Measurements from ENCODE around the gene PITPNM3.

PITPNM3 gene

GRCh38 chr17:6461792-6462524, 94.4 kb downstream of the PITPNM3 start:
- no peak overlapping the region for H3K27ac ChIP-seq (ENCODE audit: low read length)
- no peak overlapping the region for H3K9ac ChIP-seq (ENCODE audit: low read length)
- H3K27me3 ChIP-seq (ENCODE audit: control insufficient read depth, insufficient read depth, low read length) = no peaks in the 10 kb centered on the region
- peaks cover 20% of the 10 kb centered on the region for H3K4me1 ChIP-seq (ENCODE audit: control insufficient read depth, low read depth, low read length)
- H3K4me3 ChIP-seq (ENCODE audit: low read length) = no peak overlapping the region
- no peaks in the 10 kb centered on the region for H3K36me3 ChIP-seq (ENCODE audit: control insufficient read depth, low read depth, low read length)
- no peaks in the 10 kb centered on the region for H3K9me3 ChIP-seq (ENCODE audit: control insufficient read depth, low read depth, low read length)

- no peaks in the 10 kb centered on the region for H3K36me3 ChIP-seq (ENCODE audit: control insufficient read depth, low read depth, low read length)
- no peak overlapping the region for H3K9ac ChIP-seq (ENCODE audit: low read length)
These were observed 95.1 kb downstream of the PITPNM3 start for GRCh38 chr17:6461246-6461645.

GRCh38 chr17:6460531-6461161, 95.7 kb downstream of the PITPNM3 start:
- H3K9me3 ChIP-seq (ENCODE audit: control insufficient read depth, low read depth, low read length) = no peaks in the 10 kb centered on the region
- no peak overlapping the region for H3K4me3 ChIP-seq (ENCODE audit: low read length)
- no peaks in the 10 kb centered on the region for H3K36me3 ChIP-seq (ENCODE audit: control insufficient read depth, low read depth, low read length)
- peaks cover 20% of the 10 kb centered on the region for H3K4me1 ChIP-seq (ENCODE audit: control insufficient read depth, low read depth, low read length)
- no peaks in the 10 kb centered on the region for H3K27me3 ChIP-seq (ENCODE audit: control insufficient read depth, insufficient read depth, low read length)
- no peak overlapping the region for H3K27ac ChIP-seq (ENCODE audit: low read length)
- no peak overlapping the region for H3K9ac ChIP-seq (ENCODE audit: low read length)

More at GRCh38 chr17:6461246-6461645, 95.1 kb downstream of the PITPNM3 start:
- H3K27me3 ChIP-seq (ENCODE audit: control insufficient read depth, insufficient read depth, low read length) = no peaks in the 10 kb centered on the region
- no peaks in the 10 kb centered on the region for H3K9me3 ChIP-seq (ENCODE audit: control insufficient read depth, low read depth, low read length)
- peaks cover 20% of the 10 kb centered on the region for H3K4me1 ChIP-seq (ENCODE audit: control insufficient read depth, low read depth, low read length)
- H3K4me3 ChIP-seq (ENCODE audit: low read length) = no peak overlapping the region
- H3K27ac ChIP-seq (ENCODE audit: low read length) = no peak overlapping the region

GRCh38 chr17:6458460-6458950, 97.8 kb downstream of the PITPNM3 start:
- Histone ChIP-seq H3K4me1 (ENCODE audit: control insufficient read depth, low read depth, low read length) (peaks cover 29% of the 10 kb centered on the region), H3K9ac (ENCODE audit: low read length) (no peak overlapping the region), H3K27me3 (ENCODE audit: control insufficient read depth, insufficient read depth, low read length) (no peaks in the 10 kb centered on the region), H3K27ac (ENCODE audit: low read length) (no peak overlapping the region), H3K4me3 (ENCODE audit: low read length) (no peak overlapping the region), H3K9me3 (ENCODE audit: control insufficient read depth, low read depth, low read length) (no peaks in the 10 kb centered on the region), H3K36me3 (ENCODE audit: control insufficient read depth, low read depth, low read length) (no peaks in the 10 kb centered on the region)

- Histone ChIP-seq H3K4me3 (ENCODE audit: low read length) (no peak overlapping the region), H3K27me3 (ENCODE audit: control insufficient read depth, insufficient read depth, low read length) (no peaks in the 10 kb centered on the region), H3K9me3 (ENCODE audit: control insufficient read depth, low read depth, low read length) (no peaks in the 10 kb centered on the region), H3K27ac (ENCODE audit: low read length) (no peak overlapping the region), H3K36me3 (ENCODE audit: control insufficient read depth, low read depth, low read length) (no peaks in the 10 kb centered on the region), H3K9ac (ENCODE audit: low read length) (no peak overlapping the region), H3K4me1 (ENCODE audit: control insufficient read depth, low read depth, low read length) (peaks cover 29% of the 10 kb centered on the region)
These were observed 98.5 kb downstream of the PITPNM3 start for GRCh38 chr17:6457688-6458459.

- H3K9me3 ChIP-seq (ENCODE audit: control insufficient read depth, low read depth, low read length) = no peaks in the 10 kb centered on the region
- H3K4me3 ChIP-seq (ENCODE audit: low read length) = no peak overlapping the region
- H3K27ac ChIP-seq (ENCODE audit: low read length) = no peak overlapping the region
- H3K27me3 ChIP-seq (ENCODE audit: control insufficient read depth, insufficient read depth, low read length) = no peaks in the 10 kb centered on the region
- H3K4me1 ChIP-seq (ENCODE audit: control insufficient read depth, low read depth, low read length) = peaks cover 37% of the 10 kb centered on the region
- H3K9ac ChIP-seq (ENCODE audit: low read length) = no peak overlapping the region
- H3K36me3 ChIP-seq (ENCODE audit: control insufficient read depth, low read depth, low read length) = no peaks in the 10 kb centered on the region
These were observed 99.3 kb downstream of the PITPNM3 start for GRCh38 chr17:6456914-6457687.

GRCh38 chr17:6456321-6456720, 100.0 kb downstream of the PITPNM3 start:
- Histone ChIP-seq H3K27me3 (ENCODE audit: control insufficient read depth, insufficient read depth, low read length) (no peaks in the 10 kb centered on the region), H3K27ac (ENCODE audit: low read length) (no peak overlapping the region), H3K4me3 (ENCODE audit: low read length) (no peak overlapping the region), H3K9ac (ENCODE audit: low read length) (no peak overlapping the region), H3K4me1 (ENCODE audit: control insufficient read depth, low read depth, low read length) (peaks cover 37% of the 10 kb centered on the region), H3K36me3 (ENCODE audit: control insufficient read depth, low read depth, low read length) (no peaks in the 10 kb centered on the region), H3K9me3 (ENCODE audit: control insufficient read depth, low read depth, low read length) (no peaks in the 10 kb centered on the region)

GRCh38 chr17:6455321-6455705, 101.0 kb downstream of the PITPNM3 start:
- Histone ChIP-seq H3K27me3 (ENCODE audit: control insufficient read depth, insufficient read depth, low read length) (no peaks in the 10 kb centered on the region), H3K9me3 (ENCODE audit: control insufficient read depth, low read depth, low read length) (no peaks in the 10 kb centered on the region), H3K4me1 (ENCODE audit: control insufficient read depth, low read depth, low read length) (peaks cover 39% of the 10 kb centered on the region), H3K9ac (ENCODE audit: low read length) (peak overlapping the region; percentile 79), H3K27ac (ENCODE audit: low read length) (no peak overlapping the region), H3K36me3 (ENCODE audit: control insufficient read depth, low read depth, low read length) (peaks cover 5% of the 10 kb centered on the region), H3K4me3 (ENCODE audit: low read length) (peak overlapping the region; percentile 70)

- Histone ChIP-seq H3K4me3 (ENCODE audit: low read length) (peak overlapping the region; percentile 70), H3K4me1 (ENCODE audit: control insufficient read depth, low read depth, low read length) (peaks cover 40% of the 10 kb centered on the region), H3K27ac (ENCODE audit: low read length) (peak overlapping the region; percentile 30), H3K27me3 (ENCODE audit: control insufficient read depth, insufficient read depth, low read length) (no peaks in the 10 kb centered on the region), H3K9ac (ENCODE audit: low read length) (peak overlapping the region; percentile 79), H3K36me3 (ENCODE audit: control insufficient read depth, low read depth, low read length) (peaks cover 11% of the 10 kb centered on the region), H3K9me3 (ENCODE audit: control insufficient read depth, low read depth, low read length) (no peaks in the 10 kb centered on the region)
These were observed 101.6 kb downstream of the PITPNM3 start for GRCh38 chr17:6454495-6455320.

GRCh38 chr17:6453279-6454024, 102.9 kb downstream of the PITPNM3 start:
- peaks cover 40% of the 10 kb centered on the region for H3K4me1 ChIP-seq (ENCODE audit: control insufficient read depth, low read depth, low read length)
- no peak overlapping the region for H3K4me3 ChIP-seq (ENCODE audit: low read length)
- H3K27me3 ChIP-seq (ENCODE audit: control insufficient read depth, insufficient read depth, low read length) = no peaks in the 10 kb centered on the region
- peaks cover 24% of the 10 kb centered on the region for H3K36me3 ChIP-seq (ENCODE audit: control insufficient read depth, low read depth, low read length)
- H3K9ac ChIP-seq (ENCODE audit: low read length) = no peak overlapping the region
- H3K9me3 ChIP-seq (ENCODE audit: control insufficient read depth, low read depth, low read length) = no peaks in the 10 kb centered on the region
- H3K27ac ChIP-seq (ENCODE audit: low read length) = no peak overlapping the region
